ENCODE results near the gene LTK.

DNA sequence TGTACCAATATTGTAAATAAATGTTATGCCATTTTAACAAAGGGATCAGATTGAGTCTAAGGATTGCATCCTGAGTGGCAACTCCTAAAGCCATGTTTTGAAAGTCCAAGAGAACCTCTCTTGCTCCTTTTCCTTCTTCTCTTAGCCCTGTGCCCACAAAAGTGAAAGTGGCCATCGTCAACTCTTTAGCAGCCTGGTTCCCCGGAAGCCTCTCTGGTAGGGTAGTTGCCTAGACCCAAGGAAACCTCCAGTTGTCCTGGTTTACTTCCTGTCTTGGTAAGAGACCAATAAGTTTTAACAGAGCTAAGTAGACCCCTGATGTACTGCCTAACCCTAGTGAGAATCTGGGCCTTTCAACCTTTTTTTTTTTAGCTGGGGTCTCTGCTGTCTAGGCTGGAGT is 30.1 kb downstream of the LTK start:
- TF ChIP-seq, protein P1, sequence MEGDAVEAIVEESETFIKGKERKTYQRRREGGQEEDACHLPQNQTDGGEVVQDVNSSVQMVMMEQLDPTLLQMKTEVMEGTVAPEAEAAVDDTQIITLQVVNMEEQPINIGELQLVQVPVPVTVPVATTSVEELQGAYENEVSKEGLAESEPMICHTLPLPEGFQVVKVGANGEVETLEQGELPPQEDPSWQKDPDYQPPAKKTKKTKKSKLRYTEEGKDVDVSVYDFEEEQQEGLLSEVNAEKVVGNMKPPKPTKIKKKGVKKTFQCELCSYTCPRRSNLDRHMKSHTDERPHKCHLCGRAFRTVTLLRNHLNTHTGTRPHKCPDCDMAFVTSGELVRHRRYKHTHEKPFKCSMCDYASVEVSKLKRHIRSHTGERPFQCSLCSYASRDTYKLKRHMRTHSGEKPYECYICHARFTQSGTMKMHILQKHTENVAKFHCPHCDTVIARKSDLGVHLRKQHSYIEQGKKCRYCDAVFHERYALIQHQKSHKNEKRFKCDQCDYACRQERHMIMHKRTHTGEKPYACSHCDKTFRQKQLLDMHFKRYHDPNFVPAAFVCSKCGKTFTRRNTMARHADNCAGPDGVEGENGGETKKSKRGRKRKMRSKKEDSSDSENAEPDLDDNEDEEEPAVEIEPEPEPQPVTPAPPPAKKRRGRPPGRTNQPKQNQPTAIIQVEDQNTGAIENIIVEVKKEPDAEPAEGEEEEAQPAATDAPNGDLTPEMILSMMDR (IDR thresholded peaks at IDR 0.05; ENCODE audit: low read length) = no peak
- no peak for TF ChIP-seq EZH2 (IDR thresholded peaks at IDR 0.05; ENCODE audit: borderline replicate concordance, low read length)
